Transverse colon (tissue), 3 donors: ENCODE measurements around the gene TBC1D9B.

Experiments
- POLR2A ChIP-seq: fragments of 450-650 bp; IDR thresholded peaks from one replicate; pipeline ENCODE4 v1.6.1; 2016; ENCODE audit warnings: antibody characterized with exemption, mild to moderate bottlenecking, moderate library complexity
- TF ChIP-seq, protein P1 (sequence below), 5 experiments: fragments of 200-600 bp in 3 of 5; fragments of 450-650 bp in 2 of 5; sonication (generic) in 3 of 5; IDR thresholded peaks; 1 replicate in 2 of 5; 2 replicates in 3 of 5; pipeline ENCODE4 v1.5.1; 2016 to 2017; ENCODE audit warnings: antibody characterized with exemption in 5 of 5, inconsistent platforms in 3 of 5, mild to moderate bottlenecking in 2 of 5, moderate library complexity in 1 of 5

DNA sequence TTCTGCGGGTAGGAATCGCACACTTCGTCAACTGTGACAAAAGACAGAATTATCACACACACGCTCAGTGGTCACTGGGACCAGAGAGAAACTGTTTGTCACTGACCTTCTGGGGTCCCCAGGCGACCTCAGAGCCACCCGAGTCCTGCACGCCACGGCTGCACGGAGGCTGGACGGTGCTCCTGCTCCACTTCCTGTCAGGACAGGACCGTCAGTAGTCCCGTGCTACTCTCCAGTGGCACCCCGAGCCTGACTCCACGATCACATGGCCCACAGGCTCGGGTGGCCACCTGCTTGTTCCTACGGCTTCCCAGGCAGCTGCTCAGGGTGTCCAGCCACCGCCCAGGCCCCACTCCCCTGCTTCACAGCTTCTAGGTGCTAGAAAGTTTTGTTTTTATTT lies 66.9 kb downstream of the TBC1D9B start:
- TF ChIP-seq, protein P1, sequence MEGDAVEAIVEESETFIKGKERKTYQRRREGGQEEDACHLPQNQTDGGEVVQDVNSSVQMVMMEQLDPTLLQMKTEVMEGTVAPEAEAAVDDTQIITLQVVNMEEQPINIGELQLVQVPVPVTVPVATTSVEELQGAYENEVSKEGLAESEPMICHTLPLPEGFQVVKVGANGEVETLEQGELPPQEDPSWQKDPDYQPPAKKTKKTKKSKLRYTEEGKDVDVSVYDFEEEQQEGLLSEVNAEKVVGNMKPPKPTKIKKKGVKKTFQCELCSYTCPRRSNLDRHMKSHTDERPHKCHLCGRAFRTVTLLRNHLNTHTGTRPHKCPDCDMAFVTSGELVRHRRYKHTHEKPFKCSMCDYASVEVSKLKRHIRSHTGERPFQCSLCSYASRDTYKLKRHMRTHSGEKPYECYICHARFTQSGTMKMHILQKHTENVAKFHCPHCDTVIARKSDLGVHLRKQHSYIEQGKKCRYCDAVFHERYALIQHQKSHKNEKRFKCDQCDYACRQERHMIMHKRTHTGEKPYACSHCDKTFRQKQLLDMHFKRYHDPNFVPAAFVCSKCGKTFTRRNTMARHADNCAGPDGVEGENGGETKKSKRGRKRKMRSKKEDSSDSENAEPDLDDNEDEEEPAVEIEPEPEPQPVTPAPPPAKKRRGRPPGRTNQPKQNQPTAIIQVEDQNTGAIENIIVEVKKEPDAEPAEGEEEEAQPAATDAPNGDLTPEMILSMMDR (IDR thresholded peaks at IDR 0.05) = no peak
- TF ChIP-seq POLR2A = no peak
